Stimulated activated naive CD8-positive, alpha-beta T cell treated with anti-CD3 and anti-CD28 coated beads, Interleukin-15, Interleukin-2, amounts not matched to agents 100 ng/mL and 50 ng/mL, for 24 hours (primary cell): ENCODE results near the gene NOTCH1.

Experiments
- H3K27ac Mint-ChIP-seq: one replicate; pipeline ENCODE4 v1.8.0; 2021; ENCODE audit warnings: mild to moderate bottlenecking, mixed read lengths
- H3K27me3 Mint-ChIP-seq: one replicate; pipeline ENCODE4 v1.8.0; 2021; ENCODE audit warnings: mixed read lengths
- H3K36me3 Mint-ChIP-seq: one replicate; pipeline ENCODE4 v1.8.0; 2021; ENCODE audit warnings: low read depth, mixed read lengths
- H3K4me1 Mint-ChIP-seq: one replicate; pipeline ENCODE4 v1.8.0; 2021; ENCODE audit warnings: low read depth, mixed read lengths
- H3K4me3 Mint-ChIP-seq: one replicate; pipeline ENCODE4 v1.8.0; 2021; ENCODE audit warnings: mild to moderate bottlenecking, mixed read lengths
- H3K9me3 Mint-ChIP-seq: one replicate; pipeline ENCODE4 v1.8.0; 2021; ENCODE audit warnings: mixed read lengths

The NOTCH1 gene

GRCh38 chr9:136463578-136463977, 82.3 kb downstream of the NOTCH1 start:
- H3K9me3 Mint-ChIP-seq, result no peaks in the 10 kb centered on the region
- H3K4me1 Mint-ChIP-seq, result no peaks in the 10 kb centered on the region
- peaks cover 70% of the 10 kb centered on the region for H3K36me3 Mint-ChIP-seq
- no peak overlapping the region for H3K27ac Mint-ChIP-seq
- H3K4me3 Mint-ChIP-seq, result no peak overlapping the region
- H3K27me3 Mint-ChIP-seq, result no peaks in the 10 kb centered on the region

GRCh38 chr9:136462664-136463063, 83.2 kb downstream of the NOTCH1 start:
- no peaks in the 10 kb centered on the region for H3K9me3 Mint-ChIP-seq
- H3K27ac Mint-ChIP-seq, result no peak overlapping the region
- no peaks in the 10 kb centered on the region for H3K4me1 Mint-ChIP-seq
- peaks cover 68% of the 10 kb centered on the region for H3K36me3 Mint-ChIP-seq
- no peaks in the 10 kb centered on the region for H3K27me3 Mint-ChIP-seq
- no peak overlapping the region for H3K4me3 Mint-ChIP-seq

- no peaks in the 10 kb centered on the region for H3K4me1 Mint-ChIP-seq
- H3K27me3 Mint-ChIP-seq, result no peaks in the 10 kb centered on the region
- H3K9me3 Mint-ChIP-seq, result no peaks in the 10 kb centered on the region
- H3K4me3 Mint-ChIP-seq, result no peak overlapping the region
- no peak overlapping the region for H3K27ac Mint-ChIP-seq
- peaks cover 64% of the 10 kb centered on the region for H3K36me3 Mint-ChIP-seq
These were observed 85.0 kb downstream of the NOTCH1 start for GRCh38 chr9:136460772-136461325.

GRCh38 chr9:136459425-136459824, 86.4 kb downstream of the NOTCH1 start:
- Mint-ChIP-seq H3K27ac (no peak overlapping the region), H3K36me3 (peaks cover 62% of the 10 kb centered on the region), H3K4me3 (no peak overlapping the region), H3K4me1 (no peaks in the 10 kb centered on the region), H3K9me3 (no peaks in the 10 kb centered on the region), H3K27me3 (no peaks in the 10 kb centered on the region)

GRCh38 chr9:136457326-136457725, 88.5 kb downstream of the NOTCH1 start:
- no peak overlapping the region for H3K27ac Mint-ChIP-seq
- H3K4me1 Mint-ChIP-seq, result no peaks in the 10 kb centered on the region
- no peaks in the 10 kb centered on the region for H3K27me3 Mint-ChIP-seq
- H3K4me3 Mint-ChIP-seq, result no peak overlapping the region
- H3K9me3 Mint-ChIP-seq, result no peaks in the 10 kb centered on the region
- peaks cover 61% of the 10 kb centered on the region for H3K36me3 Mint-ChIP-seq

- peaks cover 61% of the 10 kb centered on the region for H3K36me3 Mint-ChIP-seq
- no peak overlapping the region for H3K27ac Mint-ChIP-seq
- no peaks in the 10 kb centered on the region for H3K4me1 Mint-ChIP-seq
- H3K4me3 Mint-ChIP-seq, result no peak overlapping the region
- H3K9me3 Mint-ChIP-seq, result no peaks in the 10 kb centered on the region
- H3K27me3 Mint-ChIP-seq, result no peaks in the 10 kb centered on the region
These were observed 89.6 kb downstream of the NOTCH1 start for GRCh38 chr9:136456258-136456657.

GRCh38 chr9:136455043-136456002, 90.5 kb downstream of the NOTCH1 start:
- H3K27ac Mint-ChIP-seq, result no peak overlapping the region

GRCh38 chr9:136454026-136454796, 91.6 kb downstream of the NOTCH1 start:
- H3K27ac Mint-ChIP-seq, result no peak overlapping the region
- H3K36me3 Mint-ChIP-seq, result peaks cover 62% of the 10 kb centered on the region

More at GRCh38 chr9:136455043-136456002, 90.5 kb downstream of the NOTCH1 start:
- H3K9me3 Mint-ChIP-seq, result no peaks in the 10 kb centered on the region
- no peak overlapping the region for H3K4me3 Mint-ChIP-seq
- peaks cover 62% of the 10 kb centered on the region for H3K36me3 Mint-ChIP-seq
- H3K4me1 Mint-ChIP-seq, result no peaks in the 10 kb centered on the region
- no peaks in the 10 kb centered on the region for H3K27me3 Mint-ChIP-seq

GRCh38 chr9:136453326-136453725, 92.5 kb downstream of the NOTCH1 start:
- Mint-ChIP-seq H3K4me3 (no peak overlapping the region), H3K9me3 (no peaks in the 10 kb centered on the region), H3K36me3 (peaks cover 59% of the 10 kb centered on the region), H3K4me1 (no peaks in the 10 kb centered on the region), H3K27me3 (no peaks in the 10 kb centered on the region), H3K27ac (no peak overlapping the region)

More at GRCh38 chr9:136454026-136454796, 91.6 kb downstream of the NOTCH1 start:
- no peaks in the 10 kb centered on the region for H3K9me3 Mint-ChIP-seq
- no peak overlapping the region for H3K4me3 Mint-ChIP-seq
- no peaks in the 10 kb centered on the region for H3K4me1 Mint-ChIP-seq
- H3K27me3 Mint-ChIP-seq, result no peaks in the 10 kb centered on the region

GRCh38 chr9:136451221-136451877, 94.5 kb downstream of the NOTCH1 start:
- H3K27me3 Mint-ChIP-seq, result no peaks in the 10 kb centered on the region
- H3K36me3 Mint-ChIP-seq, result peaks cover 74% of the 10 kb centered on the region
- no peak overlapping the region for H3K4me3 Mint-ChIP-seq
- H3K9me3 Mint-ChIP-seq, result no peaks in the 10 kb centered on the region
- H3K4me1 Mint-ChIP-seq, result no peaks in the 10 kb centered on the region
- no peak overlapping the region for H3K27ac Mint-ChIP-seq

GRCh38 chr9:136448655-136449054, 97.2 kb downstream of the NOTCH1 start:
- Mint-ChIP-seq H3K27me3 (no peaks in the 10 kb centered on the region), H3K9me3 (no peaks in the 10 kb centered on the region), H3K4me3 (no peak overlapping the region), H3K27ac (no peak overlapping the region), H3K36me3 (peaks cover 68% of the 10 kb centered on the region), H3K4me1 (no peaks in the 10 kb centered on the region)

- Mint-ChIP-seq H3K36me3 (peaks cover 62% of the 10 kb centered on the region), H3K9me3 (no peaks in the 10 kb centered on the region), H3K27ac (no peak overlapping the region), H3K4me3 (no peak overlapping the region), H3K4me1 (no peaks in the 10 kb centered on the region), H3K27me3 (no peaks in the 10 kb centered on the region)
These were observed 98.6 kb downstream of the NOTCH1 start for GRCh38 chr9:136447173-136447778.

GRCh38 chr9:136445799-136446198, 100.0 kb downstream of the NOTCH1 start:
- H3K27ac Mint-ChIP-seq, result no peak overlapping the region
- no peak overlapping the region for H3K4me3 Mint-ChIP-seq
- H3K4me1 Mint-ChIP-seq, result no peaks in the 10 kb centered on the region
- H3K36me3 Mint-ChIP-seq, result peaks cover 56% of the 10 kb centered on the region
- no peaks in the 10 kb centered on the region for H3K9me3 Mint-ChIP-seq
- H3K27me3 Mint-ChIP-seq, result no peaks in the 10 kb centered on the region
